ENCODE measurements around the gene FGF1.

The FGF1 gene

GRCh38 chr5:142697356-142698255 lies 11.7 kb upstream of the FGF1 start:
- no peak for DNase-seq (ENCODE audit: insufficient read length, low spot score)
- FAIRE-seq = no peak

GRCh38 chr5:142696379-142696778 lies 10.5 kb upstream of the FGF1 start:
- no peak for DNase-seq (ENCODE audit: insufficient read length, low spot score)
- FAIRE-seq = no peak

- FAIRE-seq (no peak), DNase-seq (ENCODE audit: insufficient read length, low spot score) (no peak)
Observed at GRCh38 chr5:142694092-142694856, 8.4 kb upstream of the FGF1 start.

- FAIRE-seq (no peak), DNase-seq (ENCODE audit: insufficient read length, low spot score) (no peak)
Observed at GRCh38 chr5:142692321-142692894, 6.5 kb upstream of the FGF1 start.

GRCh38 chr5:142690667-142691066 lies 4.8 kb upstream of the FGF1 start:
- FAIRE-seq = no peak
- no peak for DNase-seq (ENCODE audit: insufficient read length, low spot score)

- no peak for DNase-seq (ENCODE audit: insufficient read length, low spot score)
- no peak for FAIRE-seq
Observed at GRCh38 chr5:142689081-142689480, 3.2 kb upstream of the FGF1 start.

- FAIRE-seq (no peak), DNase-seq (ENCODE audit: insufficient read length, low spot score) (no peak)
Observed at GRCh38 chr5:142688281-142688989, 2.5 kb upstream of the FGF1 start.

GRCh38 chr5:142686968-142687367 lies 1.1 kb upstream of the FGF1 start:
- DNase-seq (ENCODE audit: insufficient read length, low spot score) = no peak
- no peak for FAIRE-seq

GRCh38 chr5:142686210-142686734 lies 382 bp upstream of the FGF1 start:
- FAIRE-seq (no peak), DNase-seq (ENCODE audit: insufficient read length, low spot score) (no peak)

- DNase-seq (ENCODE audit: insufficient read length, low spot score) (no peak), FAIRE-seq (no peak)
Observed at GRCh38 chr5:142684508-142685041, 1.3 kb downstream of the FGF1 start.

- DNase-seq (ENCODE audit: insufficient read length, low spot score) (no peak), FAIRE-seq (no peak)
Observed at GRCh38 chr5:142683881-142684505, 1.9 kb downstream of the FGF1 start.

GRCh38 chr5:142683116-142683515 lies 2.8 kb downstream of the FGF1 start:
- DNase-seq (ENCODE audit: insufficient read length, low spot score) (no peak), FAIRE-seq (no peak)

GRCh38 chr5:142680605-142681259 lies 5.2 kb downstream of the FGF1 start:
- DNase-seq (ENCODE audit: insufficient read length, low spot score) = peak; percentile 40
- no peak for FAIRE-seq

- DNase-seq (ENCODE audit: insufficient read length, low spot score) (no peak), FAIRE-seq (no peak)
Observed at GRCh38 chr5:142679744-142680143, 6.1 kb downstream of the FGF1 start.

GRCh38 chr5:142678529-142678928 lies 7.4 kb downstream of the FGF1 start:
- DNase-seq (ENCODE audit: insufficient read length, low spot score) = no peak
- no peak for FAIRE-seq

- FAIRE-seq (no peak), DNase-seq (ENCODE audit: insufficient read length, low spot score) (no peak)
Observed at GRCh38 chr5:142677198-142677597, 8.7 kb downstream of the FGF1 start.

- FAIRE-seq = no peak
- no peak for DNase-seq (ENCODE audit: insufficient read length, low spot score)
Observed at GRCh38 chr5:142676318-142676717, 9.6 kb downstream of the FGF1 start.

GRCh38 chr5:142674531-142675469 lies 11.1 kb downstream of the FGF1 start:
- DNase-seq (ENCODE audit: insufficient read length, low spot score) = peak; percentile 21
- no peak for FAIRE-seq

All from HTR-8/SVneo (cell line).